GM18508 (cell line): ENCODE measurements around the gene SFRP2.

Experiments used
- ATAC-seq: cut with Tn5 transposase; IDR thresholded peaks from one replicate; pipeline ENCODE4 v1.9.1; 2021; ENCODE audit warnings: moderate number of reproducible peaks; ENCODE audit not compliant: insufficient read depth, unreplicated experiment

The SFRP2 gene

DNA sequence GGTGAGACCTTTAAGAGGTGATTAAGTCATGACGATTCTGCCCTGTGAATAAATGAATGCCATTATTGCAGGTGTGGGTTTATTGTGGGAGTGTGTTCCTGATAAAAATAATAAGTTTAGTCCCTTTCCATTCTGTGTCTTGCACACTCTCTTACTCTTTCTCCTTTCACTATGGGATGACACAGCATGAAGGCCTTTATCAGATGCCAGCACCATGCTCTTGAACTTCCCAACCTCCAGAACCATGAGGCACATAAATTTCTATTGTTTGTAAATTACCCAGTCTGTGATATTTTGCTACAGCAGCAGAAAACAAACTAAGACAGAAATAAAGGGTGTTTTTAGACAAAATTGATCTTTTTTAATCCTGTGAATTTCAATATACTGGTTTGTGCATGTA lies 10.5 kb downstream of the SFRP2 start:
- ATAC-seq, result no peak

DNA sequence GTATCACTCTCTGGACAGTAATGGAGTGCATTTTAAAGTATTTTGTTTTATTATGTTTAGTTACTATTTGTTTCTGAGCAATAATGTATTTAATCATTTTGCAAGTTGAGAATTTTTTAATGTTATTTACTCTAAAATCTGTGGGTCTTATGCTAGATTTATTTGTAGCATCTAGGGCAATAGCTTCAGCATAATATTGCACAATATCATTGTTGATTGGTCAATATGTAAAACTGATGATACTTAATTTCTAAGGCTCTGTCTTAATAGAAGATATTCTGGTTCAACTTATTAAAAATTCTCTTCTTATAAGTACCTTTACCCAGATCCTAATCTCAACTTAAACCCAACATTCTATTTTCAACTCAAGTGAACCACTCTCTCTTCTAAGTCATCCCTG lies 11.5 kb downstream of the SFRP2 start:
- no peak for ATAC-seq

DNA sequence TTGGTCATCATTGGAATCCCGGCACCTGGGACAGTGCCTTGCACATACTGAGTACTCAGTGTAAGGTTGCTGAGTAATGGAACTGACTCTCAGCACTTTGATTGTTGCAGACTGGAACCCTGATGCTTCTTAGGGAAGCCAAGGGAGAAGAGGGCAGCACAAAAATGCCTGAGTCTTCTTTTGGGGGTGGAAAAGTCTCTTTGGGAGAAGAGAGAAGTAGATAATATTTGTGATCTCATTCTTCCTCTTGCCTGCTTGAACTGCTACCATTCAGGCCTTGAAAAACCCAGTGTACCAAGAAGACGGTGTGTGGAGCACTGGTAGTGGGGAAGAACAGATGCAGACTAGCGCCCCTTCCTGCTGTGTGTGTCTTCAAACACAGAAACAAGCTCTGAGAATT lies 12.3 kb downstream of the SFRP2 start:
- ATAC-seq, result no peak

DNA sequence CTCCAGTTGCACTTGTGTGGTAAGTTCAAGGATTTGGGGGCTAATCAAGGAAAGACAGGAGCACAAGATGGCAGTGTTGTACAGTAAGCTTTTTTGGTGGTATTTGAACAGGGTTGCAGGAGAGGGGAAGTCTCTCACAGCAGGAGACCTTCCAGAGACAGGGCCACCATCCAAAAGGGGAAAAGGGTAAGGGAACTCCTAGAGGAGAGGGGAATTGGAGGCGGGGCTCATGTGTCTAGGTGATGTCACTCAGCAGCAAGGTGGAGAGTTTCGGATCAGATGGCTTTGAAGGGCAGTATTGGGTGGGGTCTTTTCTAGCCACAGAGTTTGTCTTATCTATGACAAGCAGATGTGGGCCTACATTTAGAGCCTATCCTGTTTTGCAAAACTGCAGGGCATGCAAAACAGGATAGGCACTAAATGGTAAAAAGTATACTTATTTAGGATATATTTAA lies 15.6 kb downstream of the SFRP2 start:
- ATAC-seq, result no peak

DNA sequence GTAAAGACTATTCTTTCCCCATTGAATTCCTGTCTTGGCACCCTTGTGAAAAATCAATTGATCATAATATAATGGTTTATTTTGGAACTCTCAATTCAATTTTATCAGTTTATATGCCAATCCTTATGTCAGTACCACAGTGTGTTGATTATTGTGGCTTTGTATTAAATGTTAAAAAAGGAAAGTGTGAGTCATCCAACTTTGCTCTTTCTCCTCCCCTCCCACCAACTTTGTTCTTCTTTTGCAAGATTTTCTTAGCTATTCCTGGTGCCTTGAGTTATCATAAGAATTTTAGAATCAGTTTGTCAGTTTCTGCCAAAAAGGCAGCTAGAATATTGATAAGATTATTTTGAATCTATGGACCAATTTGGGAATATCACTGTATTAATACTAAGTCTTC lies 17.8 kb downstream of the SFRP2 start:
- no peak for ATAC-seq

DNA sequence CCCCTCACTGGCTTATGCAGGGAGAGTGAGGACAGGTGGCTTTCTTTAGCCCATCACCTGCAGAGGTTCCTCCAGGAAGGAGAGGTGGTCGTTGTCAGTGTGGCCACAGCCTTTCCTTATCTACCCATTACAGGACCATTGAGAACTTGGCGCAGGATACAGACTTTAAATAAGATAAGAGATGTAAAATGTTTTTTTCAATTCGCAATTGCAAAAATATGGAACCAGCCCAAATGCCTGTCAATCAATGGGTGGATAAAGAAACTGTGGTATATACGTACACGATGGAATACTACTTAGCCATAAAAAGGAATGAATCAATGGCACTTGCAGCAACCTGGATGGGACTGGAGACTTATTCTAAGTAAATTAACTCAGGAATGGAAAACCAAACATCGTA lies 22.1 kb downstream of the SFRP2 start:
- ATAC-seq, result no peak

DNA sequence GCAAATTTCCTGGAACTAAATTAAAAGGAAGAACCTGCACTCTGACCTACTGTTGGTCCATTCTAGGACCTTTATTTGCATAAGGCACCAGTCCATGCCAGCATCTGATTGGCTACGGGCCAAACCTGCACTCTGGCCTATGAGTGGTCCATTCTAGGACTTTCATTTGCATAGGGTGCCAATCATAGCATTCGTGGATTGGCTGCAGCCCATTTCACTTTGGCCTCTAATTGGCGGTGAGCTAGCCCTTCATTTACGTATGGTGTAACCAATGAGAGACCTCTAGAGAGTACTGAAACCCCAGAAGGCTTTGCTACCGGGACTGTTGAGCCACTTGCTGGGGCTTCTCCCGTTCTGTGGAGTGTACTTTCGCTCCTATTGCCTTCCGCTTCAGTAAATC lies 23.0 kb downstream of the SFRP2 start:
- ATAC-seq, result no peak

DNA sequence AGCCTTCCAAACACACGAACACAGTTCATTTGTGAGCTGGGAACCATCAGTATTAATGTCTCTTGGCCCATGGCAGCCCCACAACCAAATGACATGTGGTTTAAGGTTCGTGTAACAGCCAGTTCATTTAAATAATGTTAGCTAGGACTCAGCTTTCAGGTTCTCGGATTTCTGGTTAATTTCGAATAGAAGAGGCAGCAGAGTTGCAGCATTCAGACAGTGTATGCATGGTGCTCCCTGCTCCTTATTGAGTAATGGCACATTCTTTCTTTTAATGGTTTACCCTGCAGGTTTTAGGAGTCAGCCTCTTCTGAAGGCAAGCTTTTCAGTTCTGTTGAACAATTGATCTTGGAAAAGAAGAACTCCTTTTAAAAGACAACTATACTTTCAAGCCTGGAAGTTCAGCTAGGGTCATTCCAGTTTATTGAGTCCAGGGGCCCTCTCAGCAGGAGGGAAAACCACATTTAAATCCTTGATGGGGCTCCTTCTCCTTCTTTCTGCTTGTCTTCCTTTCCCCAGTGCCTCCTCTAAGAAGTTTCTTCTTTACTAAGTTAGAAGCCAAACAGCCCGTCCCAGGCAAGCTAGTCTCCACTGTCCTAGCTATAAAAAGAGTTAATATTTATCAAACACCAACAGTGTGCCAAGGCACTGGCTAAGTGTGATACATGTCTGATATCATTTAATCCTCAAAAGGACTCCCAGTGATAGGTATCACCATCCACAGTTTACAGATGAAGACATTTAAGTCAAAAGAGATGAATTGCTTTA lies 24.1 kb downstream of the SFRP2 start:
- ATAC-seq, result no peak

DNA sequence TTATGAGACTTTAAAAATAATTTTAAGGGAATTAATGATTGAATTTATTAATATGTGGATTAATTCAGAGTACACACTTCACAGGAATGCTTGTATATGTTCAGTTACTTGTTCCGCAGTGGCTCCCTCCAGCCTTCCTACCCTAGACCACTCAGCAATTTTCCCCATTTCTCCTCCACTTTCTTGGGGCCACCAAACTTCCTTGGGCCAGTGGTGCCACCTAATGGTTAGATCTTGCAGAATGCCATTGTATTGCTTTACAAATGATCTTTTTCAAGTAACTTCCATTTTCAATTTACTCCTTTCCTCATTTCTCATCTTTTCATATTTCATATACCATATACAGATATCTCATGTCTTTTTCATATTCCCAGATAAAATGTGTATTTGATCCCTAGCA lies 25.5 kb downstream of the SFRP2 start:
- ATAC-seq, result no peak

DNA sequence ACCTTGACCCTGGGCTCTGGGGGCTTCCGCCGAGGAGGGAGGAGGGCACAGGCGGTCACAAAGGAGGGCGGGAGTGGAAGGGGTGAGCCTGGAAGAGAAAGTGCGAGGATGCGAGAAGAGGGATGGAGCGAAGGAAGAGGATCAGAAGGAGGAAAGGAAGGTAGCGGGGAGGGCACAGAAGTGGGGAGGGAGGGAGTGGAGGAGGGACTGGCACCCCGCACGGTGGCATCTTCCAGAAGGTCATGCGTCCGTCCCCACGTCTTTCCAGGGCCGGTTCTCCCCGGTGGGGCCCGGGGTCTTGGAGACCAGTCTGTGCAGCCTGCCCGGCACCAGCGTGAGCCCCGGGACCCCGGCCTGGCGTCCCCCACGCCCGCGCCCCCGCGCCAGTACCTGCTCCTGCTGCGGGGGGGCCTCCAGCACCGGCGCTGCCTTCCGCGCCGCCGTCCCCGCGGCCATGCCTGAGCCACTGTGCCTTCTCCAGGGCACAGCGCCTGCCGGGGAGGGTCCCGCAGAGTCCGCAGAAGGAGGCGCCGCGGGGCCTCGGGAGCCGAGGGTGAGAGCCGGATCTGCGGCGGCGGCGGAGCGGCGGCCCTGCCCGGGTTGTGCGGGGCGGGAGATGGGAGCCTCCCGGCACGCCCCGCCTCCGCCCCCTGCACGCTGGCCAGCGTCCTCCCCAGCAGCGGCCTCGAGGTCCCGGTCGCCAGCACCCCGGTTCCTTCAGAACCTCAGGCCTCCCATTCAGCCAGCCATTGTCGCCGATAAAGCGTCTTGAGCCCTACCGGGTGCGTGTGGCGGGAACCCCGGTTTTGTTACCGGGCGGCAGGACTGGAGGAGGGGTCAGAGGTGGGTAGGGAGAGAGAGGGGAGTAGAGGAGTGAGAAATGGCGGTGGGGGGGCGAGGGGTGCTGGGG lies 29.2 kb downstream of the SFRP2 start, which contains the start of gene RNF175:
Gene RNF175 (minus strand): TSS at position 618 of the 910 bp plus-strand sequence. CDS start 162 bp downstream, at position 456.
- no peak for ATAC-seq

DNA sequence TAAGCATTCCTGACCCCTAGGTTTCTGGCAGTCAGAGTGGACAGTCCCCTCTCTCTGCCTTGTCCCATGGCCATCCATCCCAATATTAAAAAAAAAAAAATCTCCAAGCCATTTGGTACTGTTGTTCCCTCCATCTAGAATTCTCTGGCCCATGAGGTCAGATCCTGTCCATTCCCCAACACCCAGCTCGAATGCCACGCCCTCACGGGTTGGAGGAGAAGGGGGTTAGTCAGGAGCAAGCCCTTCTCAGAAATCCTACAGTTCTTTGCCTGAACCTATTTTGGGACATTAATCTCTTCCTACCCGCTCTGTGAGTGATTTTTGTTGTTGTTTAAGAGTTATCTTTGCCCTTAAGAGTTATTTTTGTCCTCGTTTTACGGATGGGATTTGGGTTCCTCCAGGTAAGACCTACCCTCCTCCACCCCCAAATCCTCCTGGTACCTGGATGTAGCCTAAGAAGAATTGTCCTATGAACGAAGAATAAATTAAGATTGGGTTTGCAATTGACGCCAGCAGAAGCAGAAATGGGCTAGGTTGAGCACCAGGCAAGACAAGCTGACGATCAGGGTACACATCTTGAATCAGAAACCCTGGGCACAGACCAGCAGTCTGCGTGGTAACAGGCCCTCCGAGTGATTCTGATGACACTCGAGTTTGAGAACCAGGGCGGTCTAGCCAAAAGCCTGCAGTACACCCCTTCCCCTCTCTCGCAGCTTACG lies 30.0 kb downstream of the SFRP2 start:
- ATAC-seq, result no peak

DNA sequence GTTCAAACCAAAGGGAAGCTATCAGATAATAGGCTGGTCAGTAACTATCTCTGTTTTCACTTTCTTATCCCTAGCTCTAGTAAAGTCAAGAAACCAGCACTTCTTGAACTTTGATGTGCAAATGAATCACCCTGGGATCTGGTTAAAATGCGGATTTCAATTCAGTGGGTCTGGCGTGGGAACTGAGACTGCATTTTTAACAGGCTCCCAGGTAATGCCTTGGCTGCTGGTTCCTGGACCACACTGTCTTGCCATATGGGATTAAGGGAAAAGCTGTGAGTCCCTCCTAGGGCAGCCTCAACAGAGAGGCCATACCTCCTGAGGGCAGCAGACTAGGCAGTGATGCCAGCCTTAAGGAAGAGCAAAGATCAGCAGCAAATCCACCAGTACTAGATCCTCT lies 30.7 kb downstream of the SFRP2 start:
- no peak for ATAC-seq

DNA sequence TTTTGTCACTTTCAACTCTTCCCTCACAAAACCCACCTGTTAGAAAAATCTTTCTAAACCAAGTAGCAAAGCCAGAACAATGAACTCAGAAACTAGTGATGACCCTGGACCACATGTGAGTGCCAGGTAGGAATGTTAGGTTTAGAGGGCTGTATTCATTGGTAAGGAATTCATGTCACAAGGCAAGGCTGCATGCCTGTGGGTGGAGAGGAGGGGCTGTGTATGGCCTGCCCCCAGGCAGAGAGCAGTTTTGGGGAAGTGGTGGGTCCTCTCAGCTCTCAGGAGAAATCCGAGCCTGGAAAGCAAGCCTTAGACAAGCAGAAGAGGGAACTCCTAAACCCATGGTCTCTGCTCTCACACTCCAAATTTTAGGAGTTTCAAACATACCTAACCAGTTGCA lies 31.5 kb downstream of the SFRP2 start:
- ATAC-seq, result no peak

DNA sequence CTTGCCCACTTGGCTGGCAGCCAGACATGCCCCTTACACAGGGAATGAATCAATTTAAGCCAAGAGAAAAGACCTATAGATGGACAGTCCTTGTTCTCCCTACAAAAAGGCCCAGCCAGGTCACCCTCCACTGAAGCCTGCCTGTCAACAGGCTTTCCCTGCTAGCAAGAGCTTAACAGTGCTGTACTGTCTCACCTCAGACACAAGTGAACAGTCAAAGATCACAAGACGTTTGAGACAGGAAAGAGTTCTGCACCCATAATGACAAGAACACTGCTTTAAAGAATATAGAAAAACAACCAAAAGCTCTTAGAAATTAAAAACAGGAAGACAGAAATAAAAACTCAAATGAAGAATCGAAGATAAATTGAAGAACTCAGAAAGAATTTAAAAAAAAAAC lies 33.7 kb downstream of the SFRP2 start:
- ATAC-seq, result no peak

DNA sequence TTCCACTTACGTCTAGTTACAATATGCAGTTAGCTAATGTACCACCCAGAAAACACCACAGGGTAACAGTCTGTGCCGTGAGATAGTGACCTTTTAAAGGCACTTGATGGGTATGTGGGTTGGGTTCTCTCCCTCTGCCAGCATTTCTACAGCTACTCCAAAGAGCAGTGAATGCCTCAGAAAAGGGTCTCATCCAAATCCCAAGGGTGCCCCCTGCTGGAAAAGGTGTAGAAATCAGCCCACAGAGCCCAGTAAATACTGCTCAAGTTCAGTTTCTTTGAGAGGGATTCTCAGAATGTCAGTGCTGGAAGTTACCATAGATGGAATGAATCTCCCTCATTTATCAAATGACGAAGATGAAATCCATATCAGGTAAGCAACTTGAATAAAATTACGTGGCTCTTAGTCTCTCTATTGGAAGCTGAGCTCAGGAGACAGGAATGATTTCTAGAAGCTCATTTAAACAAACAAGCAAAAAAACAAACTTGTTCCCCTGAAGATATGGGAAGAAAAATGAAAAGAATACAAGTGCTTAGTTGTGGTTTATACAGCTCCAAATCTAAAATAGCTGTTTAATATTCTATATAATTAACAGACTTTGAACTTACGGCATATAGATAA lies 38.6 kb downstream of the SFRP2 start:
- ATAC-seq, result peak; percentile 79

DNA sequence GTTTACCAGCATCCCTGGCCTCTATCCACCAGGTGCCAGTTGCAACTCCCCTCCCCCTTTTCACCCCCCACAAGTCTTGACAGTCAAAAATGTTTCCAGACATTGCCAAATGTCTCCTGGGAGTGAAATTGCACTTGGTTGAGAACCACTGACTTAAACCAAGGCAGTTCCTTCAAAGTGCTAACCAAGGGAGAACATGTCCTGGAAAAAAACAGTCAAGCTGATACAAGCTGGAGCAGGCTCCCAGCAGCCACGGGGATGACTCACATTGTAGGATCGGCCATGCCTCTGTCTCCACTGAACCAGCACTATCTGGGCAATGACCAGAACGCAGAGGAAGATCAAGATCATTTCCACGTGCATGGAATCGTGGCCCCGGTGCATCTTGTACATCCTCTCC lies 40.5 kb downstream of the SFRP2 start:
- ATAC-seq, result no peak

DNA sequence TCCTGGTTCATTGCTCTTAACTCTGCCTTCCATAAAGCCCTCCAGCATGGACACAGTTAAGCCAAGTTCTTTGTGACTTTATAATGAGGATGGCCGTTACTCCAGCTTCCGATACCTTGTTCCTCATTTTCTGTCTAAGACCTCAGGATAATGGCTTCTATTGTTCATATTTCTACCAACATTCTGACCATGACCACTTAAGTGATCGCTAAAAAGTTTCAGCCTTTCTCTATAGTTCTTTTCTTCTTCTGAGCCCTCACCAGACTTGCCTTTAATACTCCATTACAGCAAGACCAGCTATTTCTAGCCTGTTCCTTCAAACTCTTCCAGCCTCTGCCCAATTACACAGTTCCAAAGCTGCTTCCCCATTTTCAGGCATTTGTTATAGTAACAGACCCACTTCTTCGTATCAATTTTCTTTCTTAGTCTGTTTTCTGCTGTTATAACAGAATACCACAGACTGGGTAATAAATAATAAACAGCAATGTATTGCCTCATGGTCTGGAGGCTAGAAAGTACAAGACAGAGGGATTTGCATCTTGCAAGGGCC lies 41.4 kb downstream of the SFRP2 start:
- ATAC-seq, result no peak

DNA sequence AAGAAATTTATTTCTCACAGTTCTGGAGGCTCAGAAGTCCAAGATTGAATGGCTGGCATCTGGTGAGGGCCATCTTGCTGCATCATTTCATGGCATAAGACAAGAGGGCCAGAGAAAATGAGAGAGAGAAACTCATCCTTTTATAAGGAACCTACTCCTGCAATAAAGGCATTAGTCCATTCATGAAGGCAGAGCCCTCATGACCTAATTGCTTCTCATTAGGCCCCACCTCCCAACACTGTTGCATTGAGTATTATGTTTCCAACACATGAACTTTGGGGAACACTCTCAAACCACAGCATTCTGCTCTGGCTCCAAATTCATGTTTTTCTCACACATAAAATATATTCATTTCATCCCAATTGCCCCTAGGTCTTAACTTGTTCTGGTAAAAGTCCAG lies 43.2 kb downstream of the SFRP2 start:
- no peak for ATAC-seq

DNA sequence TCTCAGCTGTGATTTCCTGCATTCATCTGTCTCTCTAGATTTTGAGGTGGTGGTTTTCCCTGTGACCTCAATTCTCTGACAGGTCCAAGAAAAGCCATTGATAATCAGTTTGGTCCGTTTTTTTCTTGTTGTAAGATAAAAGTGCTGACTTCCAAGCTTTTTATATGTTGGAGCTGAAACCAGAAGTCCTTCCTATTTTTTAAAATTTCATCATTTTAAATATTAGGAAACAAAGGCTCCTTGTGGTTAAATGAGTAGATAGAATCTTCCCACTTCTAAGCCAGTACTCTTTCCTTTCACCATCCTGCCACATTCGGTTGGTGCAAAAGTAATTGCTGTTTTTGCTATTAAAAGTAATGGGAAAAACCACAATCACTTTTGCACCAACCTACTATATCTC lies 47.3 kb downstream of the SFRP2 start:
- no peak for ATAC-seq

DNA sequence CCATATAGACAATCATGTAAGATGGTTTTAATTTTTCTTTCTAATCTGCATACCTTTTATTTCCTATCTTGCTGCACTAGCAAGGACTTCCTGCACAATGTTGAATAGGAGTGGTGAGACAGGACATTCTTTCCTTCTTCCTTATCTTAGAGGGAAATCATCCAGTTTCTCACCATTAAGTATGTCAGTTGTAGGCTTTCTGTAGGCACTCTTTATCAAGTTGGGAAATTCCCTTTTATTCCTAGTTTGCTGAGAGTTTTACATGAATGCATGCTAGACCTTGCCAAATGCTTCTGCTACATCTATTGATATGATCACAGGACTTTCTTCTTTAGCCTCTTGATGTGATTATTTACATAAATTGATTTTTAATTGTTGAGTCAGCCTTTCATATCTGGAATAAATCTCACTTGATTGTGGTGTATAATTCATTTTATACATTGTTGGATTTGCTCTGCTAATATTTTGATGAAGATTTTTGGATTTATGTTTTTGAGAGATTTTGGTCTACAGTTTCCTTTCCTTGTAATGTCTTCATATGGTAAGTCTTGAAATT lies 52.9 kb downstream of the SFRP2 start:
- ATAC-seq, result no peak
